ENCODE results near the gene SEC14L1. TPM values are rescaled to one million over a fixed set of nuclear protein-coding genes. Genes with fewer than 3 reads are reported as not detected.

SEC14L1 gene
- total RNA-seq, 6 donors from 2014 or later = 100 to 291 (median 145) TPM

DNA sequence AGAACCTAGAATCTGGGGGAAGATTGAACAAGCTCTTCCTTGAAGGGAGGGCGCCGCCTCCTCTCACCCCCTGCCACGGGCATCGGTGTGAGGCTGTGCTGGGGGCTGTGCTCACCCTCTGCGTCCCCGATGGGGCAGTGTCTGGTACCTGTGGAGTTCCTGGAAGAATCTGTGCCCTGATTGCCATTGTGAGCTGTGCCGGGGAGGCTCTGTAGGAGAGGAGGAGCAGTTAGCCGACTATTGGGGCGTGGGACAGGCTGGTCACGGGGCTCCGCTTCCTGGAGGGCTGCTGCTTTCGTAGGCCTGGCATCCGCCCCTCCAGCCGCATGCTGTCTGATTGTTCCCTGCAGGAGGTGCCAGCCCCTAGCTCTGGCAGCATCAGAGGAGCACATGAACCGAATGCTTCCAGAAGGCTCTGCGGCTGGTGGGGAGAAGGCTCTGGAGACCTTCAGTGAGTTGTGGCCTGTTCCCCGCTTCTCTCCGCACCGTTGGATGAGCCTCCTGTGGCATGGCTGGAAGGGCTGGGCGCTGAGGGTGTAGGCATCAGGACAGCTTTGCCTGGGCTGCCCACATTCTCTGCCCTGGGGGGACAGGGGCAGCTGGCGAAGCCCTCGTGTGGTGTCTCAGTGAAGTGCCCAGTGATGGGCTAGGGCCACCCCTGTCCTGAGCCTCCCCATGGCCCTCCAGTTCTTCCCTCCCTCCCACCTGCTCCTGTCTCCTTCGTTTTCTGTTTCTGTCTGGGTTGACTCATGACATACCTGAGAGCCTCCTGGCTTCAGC, 86.9 kb downstream of the SEC14L1 start:
- peaks cover 0 to 6% (median 0%) of the 10 kb centered on the region in 4 donors for H3K9me3 ChIP-seq

DNA sequence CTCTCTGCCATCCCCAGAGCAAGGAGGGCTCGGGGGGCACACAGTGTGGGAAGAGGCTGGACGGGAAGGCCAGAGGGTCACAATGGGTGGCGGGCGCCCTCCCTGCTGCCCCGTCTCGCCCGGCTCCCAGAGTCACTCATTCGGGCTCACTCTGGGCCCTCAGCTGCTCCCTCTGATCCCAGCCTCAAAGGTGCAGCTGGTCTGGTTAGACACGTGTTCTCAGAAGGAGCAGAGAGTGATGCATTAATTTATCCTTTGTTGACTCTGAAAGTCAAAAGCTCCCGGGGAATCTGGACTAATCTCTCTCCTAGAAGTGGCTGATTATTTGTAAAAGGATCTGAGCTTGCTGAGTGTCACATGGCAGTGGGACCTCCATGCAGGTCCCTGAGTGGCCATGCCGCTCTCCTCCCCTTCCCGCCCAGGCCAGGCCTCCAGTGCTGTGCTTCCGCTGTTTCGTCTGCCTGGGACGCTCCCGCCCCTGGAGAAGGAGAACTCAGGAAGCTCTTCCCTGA, 87.5 kb downstream of the SEC14L1 start:
- peaks cover 0 to 9% (median 6%) of the 10 kb centered on the region in 4 donors for H3K4me1 ChIP-seq

More for the DNA sequence above, 86.9 kb downstream of the SEC14L1 start:
- DNase-seq (no peak), ATAC-seq (ENCODE audit: low FRiP score in 2 of 2) (peak; percentile 11 to 50)
- Histone ChIP-seq H3K27me3 (no peaks in the 10 kb centered on the region), H3K4me3 (peak overlapping the region in 3 of 4 donors; percentile 17 to 46 (median 25)), H3K27ac (peak overlapping the region; percentile 71 to 88 (median 82)), H3K36me3 (no peaks in the 10 kb centered on the region), H3K4me1 (peaks cover 0 to 11% (median 7%) of the 10 kb centered on the region in 4 donors)
- TF ChIP-seq, protein P1, sequence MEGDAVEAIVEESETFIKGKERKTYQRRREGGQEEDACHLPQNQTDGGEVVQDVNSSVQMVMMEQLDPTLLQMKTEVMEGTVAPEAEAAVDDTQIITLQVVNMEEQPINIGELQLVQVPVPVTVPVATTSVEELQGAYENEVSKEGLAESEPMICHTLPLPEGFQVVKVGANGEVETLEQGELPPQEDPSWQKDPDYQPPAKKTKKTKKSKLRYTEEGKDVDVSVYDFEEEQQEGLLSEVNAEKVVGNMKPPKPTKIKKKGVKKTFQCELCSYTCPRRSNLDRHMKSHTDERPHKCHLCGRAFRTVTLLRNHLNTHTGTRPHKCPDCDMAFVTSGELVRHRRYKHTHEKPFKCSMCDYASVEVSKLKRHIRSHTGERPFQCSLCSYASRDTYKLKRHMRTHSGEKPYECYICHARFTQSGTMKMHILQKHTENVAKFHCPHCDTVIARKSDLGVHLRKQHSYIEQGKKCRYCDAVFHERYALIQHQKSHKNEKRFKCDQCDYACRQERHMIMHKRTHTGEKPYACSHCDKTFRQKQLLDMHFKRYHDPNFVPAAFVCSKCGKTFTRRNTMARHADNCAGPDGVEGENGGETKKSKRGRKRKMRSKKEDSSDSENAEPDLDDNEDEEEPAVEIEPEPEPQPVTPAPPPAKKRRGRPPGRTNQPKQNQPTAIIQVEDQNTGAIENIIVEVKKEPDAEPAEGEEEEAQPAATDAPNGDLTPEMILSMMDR (IDR thresholded peaks at IDR 0.05) = peak in 2 of 6 experiments; percentile 6 to 14
- peak; percentile 41 to 77 for TF ChIP-seq POLR2AphosphoS5 (IDR thresholded peaks at IDR 0.05)
- peak in 2 of 4 donors; percentile 24 to 53 for TF ChIP-seq POLR2A (IDR thresholded peaks at IDR 0.05)
- TF ChIP-seq EP300 (IDR thresholded peaks at IDR 0.05) = peak in 1 of 4 donors; percentile 4
- WGBS, 2 donors = 83% methylated on average over 5 to 13 of the region's 23 CpGs

DNA sequence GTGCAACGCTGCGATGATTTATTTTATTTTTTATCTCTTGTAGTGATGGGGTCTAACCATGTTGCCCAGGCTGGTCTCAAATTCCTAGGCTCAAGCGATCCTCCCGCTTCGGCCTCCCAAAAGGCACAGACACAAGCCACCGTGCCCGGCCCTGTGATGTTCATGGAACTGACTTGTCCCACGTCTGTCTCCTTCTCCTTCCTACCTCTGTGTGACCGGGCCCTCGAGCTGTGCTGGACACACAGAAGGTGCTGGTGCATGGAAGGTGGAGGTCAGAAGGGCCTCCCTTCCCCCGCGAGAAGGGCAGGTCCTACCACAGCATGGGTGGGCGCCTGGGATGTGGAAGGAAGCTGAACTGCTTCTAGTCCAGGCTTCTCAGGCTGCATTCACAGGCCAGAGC, 88.0 kb downstream of the SEC14L1 start:
- 86 to 88% methylated on average over 13 of the region's 13 CpGs for WGBS, 2 donors
- Histone ChIP-seq H3K4me3 (no peak overlapping the region), H3K27me3 (no peaks in the 10 kb centered on the region), H3K4me1 (peaks cover 0 to 9% (median 4%) of the 10 kb centered on the region in 4 donors), H3K9me3 (peaks cover 0 to 6% (median 0%) of the 10 kb centered on the region in 4 donors), H3K36me3 (no peaks in the 10 kb centered on the region), H3K27ac (peak overlapping the region in 2 of 4 donors; percentile 71 to 88)
- TF ChIP-seq, protein P1 (IDR thresholded peaks at IDR 0.05) = no peak
- TF ChIP-seq EP300 (IDR thresholded peaks at IDR 0.05) = no peak
- no peak for TF ChIP-seq POLR2AphosphoS5 (IDR thresholded peaks at IDR 0.05)
- no peak for TF ChIP-seq POLR2A (IDR thresholded peaks at IDR 0.05)
- DNase-seq (no peak), ATAC-seq (ENCODE audit: low FRiP score in 2 of 2) (no peak)

More for the DNA sequence above, 87.5 kb downstream of the SEC14L1 start:
- WGBS, 2 donors = 82 to 83% methylated on average over 15 to 16 of the region's 16 CpGs
- ATAC-seq (ENCODE audit: low FRiP score in 2 of 2) (no peak), DNase-seq (no peak)
- H3K27ac ChIP-seq = peak overlapping the region; percentile 71 to 88 (median 82)
- no peaks in the 10 kb centered on the region for H3K36me3 ChIP-seq
- TF ChIP-seq POLR2AphosphoS5 (IDR thresholded peaks at IDR 0.05) (no peak), POLR2A (IDR thresholded peaks at IDR 0.05) (no peak), EP300 (IDR thresholded peaks at IDR 0.05) (no peak)
- TF ChIP-seq, protein P1 (IDR thresholded peaks at IDR 0.05) = no peak
- peaks cover 0 to 6% (median 0%) of the 10 kb centered on the region in 4 donors for H3K9me3 ChIP-seq
- H3K27me3 ChIP-seq = no peaks in the 10 kb centered on the region
- no peak overlapping the region for H3K4me3 ChIP-seq

DNA sequence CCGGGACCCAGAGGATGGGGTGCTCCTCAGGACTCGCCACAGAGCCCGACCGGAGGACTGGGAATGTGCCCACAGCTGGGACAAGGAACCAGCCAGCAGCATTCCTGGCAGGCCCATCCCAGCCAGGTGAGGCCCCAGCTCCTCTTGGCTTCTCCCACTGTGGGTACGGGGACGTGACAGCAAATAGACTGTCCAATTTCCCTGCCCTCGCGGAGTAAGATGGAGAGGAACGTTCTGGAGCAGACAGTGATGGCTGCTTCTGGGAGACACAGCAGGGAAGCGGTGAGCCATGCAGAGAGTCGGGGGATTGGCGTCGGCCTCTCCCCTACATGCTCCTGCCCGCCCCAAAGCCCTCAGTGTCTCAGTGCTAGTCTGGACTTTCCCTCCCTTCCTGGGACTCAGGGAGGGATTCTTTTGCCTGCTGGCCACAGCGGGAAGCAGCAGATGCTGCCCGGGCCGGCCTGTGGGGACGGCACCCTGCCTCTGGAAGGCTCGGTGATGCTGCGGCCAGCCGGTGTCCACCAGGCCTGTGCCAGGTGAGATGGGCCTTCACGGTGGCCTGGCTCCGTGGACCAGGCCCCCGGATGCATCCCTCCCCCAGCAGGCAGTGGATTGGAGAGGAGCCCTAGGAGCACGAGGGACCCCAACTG, 89.1 kb downstream of the SEC14L1 start:
- ATAC-seq (ENCODE audit: low FRiP score in 2 of 2) (no peak), DNase-seq (no peak)
- Histone ChIP-seq H3K4me1 (peaks cover 9 to 11% (median 10%) of the 10 kb centered on the region in 4 donors), H3K27me3 (no peaks in the 10 kb centered on the region), H3K27ac (no peak overlapping the region), H3K9me3 (peaks cover 0 to 6% (median 0%) of the 10 kb centered on the region in 4 donors), H3K36me3 (no peaks in the 10 kb centered on the region), H3K4me3 (no peak overlapping the region)
- WGBS, 2 donors = 92 to 93% methylated on average over 12 to 23 of the region's 25 CpGs
- no peak for TF ChIP-seq EP300 (IDR thresholded peaks at IDR 0.05)
- TF ChIP-seq POLR2A (IDR thresholded peaks at IDR 0.05) = no peak
- TF ChIP-seq, protein P1 (IDR thresholded peaks at IDR 0.05) = no peak
- TF ChIP-seq POLR2AphosphoS5 (IDR thresholded peaks at IDR 0.05) = no peak
